HG02763 (cell line): ENCODE data around the gene HDHD3.
"Not testable (repeated sequence)": the region's sequence is repeated elsewhere in the genome, so short reads cannot be mapped to it uniquely, and the experiment has no call there.

Experiments
- ATAC-seq: cut with Tn5 transposase; IDR thresholded peaks from one replicate; pipeline ENCODE4 v1.9.1; 2021; ENCODE audit warnings: mild to moderate bottlenecking, moderate library complexity; ENCODE audit not compliant: unreplicated experiment

HDHD3 gene

DNA sequence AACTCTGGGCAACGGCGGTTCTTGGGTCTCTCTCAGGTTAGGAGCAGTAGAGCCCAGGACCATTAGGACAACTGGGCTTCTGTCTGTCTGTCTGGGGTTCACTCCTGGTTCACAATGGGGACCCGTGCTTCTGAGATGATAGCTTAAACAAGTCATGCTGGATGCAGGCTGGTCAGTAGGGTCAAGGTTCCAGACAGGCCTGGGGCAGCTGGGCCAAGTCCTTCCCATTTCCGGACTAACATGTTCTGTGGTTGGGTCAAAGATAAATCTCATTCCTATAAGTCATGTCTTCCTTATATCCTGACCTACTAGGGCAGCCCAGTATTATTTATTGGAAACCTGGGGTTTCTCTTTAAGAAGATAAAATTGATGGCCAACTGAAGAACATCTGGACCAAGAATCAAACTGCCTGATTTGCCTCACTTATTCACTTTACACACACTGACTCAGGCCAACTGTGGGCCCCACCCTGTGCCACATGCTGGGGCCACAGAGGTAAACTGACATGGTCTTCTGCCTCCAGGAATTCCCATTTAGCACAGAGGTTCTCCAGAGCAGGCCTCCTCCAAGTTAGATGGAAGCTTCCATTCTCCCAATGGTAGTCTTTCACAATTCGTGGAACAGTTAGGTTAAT, 8.3 kb downstream of the HDHD3 start:
- no peak for ATAC-seq

GRCh38 chr9:113365652-113366051, 11.1 kb downstream of the HDHD3 start:
- ATAC-seq = not testable (repeated sequence)

DNA sequence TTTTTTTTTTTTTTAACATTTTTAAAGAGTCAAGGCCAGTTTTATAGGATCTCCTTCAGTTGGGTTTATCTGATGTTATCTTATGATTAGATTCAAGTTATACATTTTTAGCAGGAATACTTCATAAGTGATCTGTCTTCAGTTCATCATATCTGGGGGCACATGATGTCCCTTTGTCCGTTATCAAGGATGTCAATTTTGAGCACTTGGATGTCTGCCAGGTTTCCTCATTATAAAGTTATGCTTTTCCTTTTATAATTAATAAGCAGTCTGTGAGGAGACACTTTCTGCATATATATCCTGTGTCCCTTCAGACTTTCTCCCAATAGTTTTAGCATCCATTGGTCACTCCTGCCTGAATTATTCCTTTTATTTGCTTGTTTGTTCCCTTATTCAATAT, 11.8 kb downstream of the HDHD3 start:
- ATAC-seq = no peak

DNA sequence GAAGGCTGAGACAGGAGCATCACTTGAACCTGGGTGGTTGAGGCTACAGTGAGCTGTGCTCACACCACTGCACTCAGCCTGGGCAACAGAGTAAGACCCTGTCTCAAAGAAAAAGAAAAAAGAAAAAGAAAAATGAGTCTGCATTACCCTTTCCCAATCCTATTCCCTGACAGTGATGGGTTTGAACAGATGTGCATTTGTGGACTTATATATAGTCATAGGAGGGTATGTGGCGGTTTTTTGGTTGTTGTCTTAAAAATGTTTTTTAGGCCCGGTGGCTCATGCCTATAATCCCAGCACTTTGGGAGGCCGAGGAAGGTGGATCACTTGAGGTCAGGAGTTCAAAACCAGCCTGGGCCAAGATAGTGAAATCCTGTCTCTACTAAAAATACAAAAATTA, 13.4 kb downstream of the HDHD3 start:
- no peak for ATAC-seq

GRCh38 chr9:113361304-113362018, 15.3 kb downstream of the HDHD3 start:
- ATAC-seq = no peak

GRCh38 chr9:113360242-113360842, 16.4 kb downstream of the HDHD3 start:
- ATAC-seq = no peak

GRCh38 chr9:113359385-113359784, 17.4 kb downstream of the HDHD3 start:
- no peak for ATAC-seq

DNA sequence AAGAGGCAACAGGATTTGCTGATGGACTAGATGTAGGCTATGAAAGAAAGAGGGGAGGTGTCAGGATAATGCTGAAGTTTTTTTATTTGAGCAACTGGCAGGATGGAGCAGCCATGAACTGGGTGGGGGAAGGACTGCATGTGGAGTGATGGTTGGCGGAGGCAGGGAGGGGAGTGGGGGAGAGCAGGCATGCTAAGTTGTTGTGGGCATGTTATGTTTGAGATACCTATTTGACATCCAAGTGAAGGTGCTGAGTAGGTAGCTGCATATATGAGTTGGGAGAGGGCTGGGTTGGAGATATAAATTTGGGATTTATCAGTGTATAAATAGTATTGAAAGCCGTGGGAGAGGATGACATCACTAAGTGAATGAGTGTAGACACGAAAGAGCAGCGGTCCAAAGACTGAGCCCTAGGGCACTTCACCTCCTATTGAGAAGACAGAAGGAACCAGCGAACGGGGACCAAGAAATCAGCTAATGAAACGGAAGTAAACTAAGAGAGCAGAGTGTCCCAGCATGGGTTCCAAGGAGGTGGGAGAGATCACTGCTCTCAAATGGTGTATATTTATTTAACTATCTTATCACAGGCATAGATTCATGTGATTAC, 20.0 kb downstream of the HDHD3 start:
- no peak for ATAC-seq

DNA sequence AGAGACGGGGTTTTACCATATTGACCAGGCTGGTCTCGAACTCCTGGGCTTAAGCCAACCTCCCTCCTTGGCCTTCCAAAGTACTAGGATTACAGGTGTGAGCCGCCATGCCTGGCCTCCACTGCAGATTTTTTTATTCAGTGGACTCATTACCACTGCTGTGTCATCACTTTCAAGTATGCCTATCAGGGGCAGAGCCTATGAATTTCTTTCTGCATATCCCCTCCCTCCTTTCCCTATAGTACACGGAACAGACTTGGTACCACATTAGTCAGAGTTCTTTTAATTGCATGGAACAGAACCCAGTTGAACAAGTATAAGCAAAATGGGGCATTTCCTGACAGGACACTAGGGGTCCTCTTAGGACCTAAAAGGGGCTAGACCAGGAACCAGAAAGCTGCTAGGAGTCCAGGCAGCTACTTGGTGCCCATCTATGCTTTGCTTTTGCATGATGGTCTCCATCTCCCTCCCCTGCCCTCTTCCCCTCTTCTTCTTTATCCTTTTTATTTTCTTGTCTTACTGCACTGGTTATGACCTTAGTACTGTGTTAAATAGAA, 21.7 kb downstream of the HDHD3 start:
- ATAC-seq = no peak

- ATAC-seq = no peak
These were observed 24.4 kb downstream of the HDHD3 start for GRCh38 chr9:113352411-113352810.

- no peak for ATAC-seq
These were observed 24.8 kb downstream of the HDHD3 start for GRCh38 chr9:113352006-113352405.

- ATAC-seq = no peak
These were observed 25.8 kb downstream of the HDHD3 start for GRCh38 chr9:113350937-113351336.

DNA sequence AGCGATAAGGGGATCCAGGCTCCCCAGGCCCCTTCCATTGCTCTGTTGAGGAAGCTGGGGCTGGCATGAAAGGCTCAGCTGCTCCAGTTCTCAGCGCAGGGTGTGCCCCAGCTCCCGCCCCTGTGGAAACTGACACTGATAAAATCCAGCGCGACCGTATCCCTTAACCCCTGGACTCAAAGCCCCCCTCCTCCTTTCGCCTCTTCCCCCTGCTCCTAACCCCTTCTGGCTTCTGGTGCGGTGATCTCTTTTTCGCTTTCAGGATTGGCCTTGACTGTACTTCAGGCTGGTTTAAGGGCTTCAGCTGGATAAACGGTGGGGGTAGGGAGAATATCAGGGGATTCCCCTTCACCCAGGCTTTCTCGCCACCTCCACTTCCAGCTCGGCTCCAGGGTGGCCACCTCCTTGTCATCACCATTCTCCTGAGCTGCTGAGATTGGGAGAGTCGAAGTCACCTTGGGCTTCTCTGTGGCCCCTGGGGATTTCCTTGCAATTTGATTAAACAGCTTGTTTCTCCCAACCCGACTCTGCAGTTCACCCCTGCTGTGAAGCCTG, 26.6 kb downstream of the HDHD3 start:
- ATAC-seq = no peak

DNA sequence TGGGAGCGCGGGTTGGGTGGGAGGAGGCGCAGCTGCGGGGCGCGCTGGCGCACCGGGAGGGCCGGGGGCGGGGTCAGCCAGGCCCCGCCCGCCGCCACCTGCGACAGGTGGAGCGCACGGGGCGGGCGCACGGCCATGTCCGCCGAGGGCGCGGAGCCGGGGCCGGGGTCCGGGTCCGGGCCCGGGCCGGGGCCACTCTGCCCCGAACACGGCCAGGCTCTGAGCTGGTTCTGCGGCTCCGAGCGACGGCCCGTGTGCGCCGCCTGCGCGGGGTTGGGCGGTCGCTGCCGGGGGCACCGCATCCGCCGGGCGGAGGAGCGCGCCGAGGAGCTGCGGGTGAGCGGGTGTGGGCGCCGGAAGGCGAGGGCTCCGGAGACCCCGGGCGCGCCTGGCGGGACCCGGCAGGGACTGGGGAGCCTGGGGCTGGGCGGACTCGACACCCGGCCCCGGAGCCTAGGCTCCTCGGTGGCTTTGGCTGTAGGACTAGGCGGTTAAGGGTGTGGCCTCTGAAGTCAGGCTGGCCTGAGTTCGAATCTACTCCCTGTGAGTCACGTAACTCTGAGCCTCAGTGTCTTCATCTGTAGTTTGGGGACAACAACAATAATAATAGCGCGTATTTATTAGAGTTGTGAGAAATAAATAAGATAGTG, 27.2 kb downstream of the HDHD3 start, which contains the start of gene BSPRY:
Gene BSPRY (plus strand): TSS at position 97 of the 650 bp plus-strand sequence. CDS start 39 bp downstream, at position 136.
- peak; percentile 37 for ATAC-seq

- no peak for ATAC-seq
These were observed 27.7 kb downstream of the HDHD3 start for GRCh38 chr9:113349066-113349444.

GRCh38 chr9:113348437-113348836, 28.3 kb downstream of the HDHD3 start:
- ATAC-seq = no peak

GRCh38 chr9:113345671-113346070, 31.1 kb downstream of the HDHD3 start:
- no peak for ATAC-seq

GRCh38 chr9:113345190-113345589, 31.6 kb downstream of the HDHD3 start:
- no peak for ATAC-seq

DNA sequence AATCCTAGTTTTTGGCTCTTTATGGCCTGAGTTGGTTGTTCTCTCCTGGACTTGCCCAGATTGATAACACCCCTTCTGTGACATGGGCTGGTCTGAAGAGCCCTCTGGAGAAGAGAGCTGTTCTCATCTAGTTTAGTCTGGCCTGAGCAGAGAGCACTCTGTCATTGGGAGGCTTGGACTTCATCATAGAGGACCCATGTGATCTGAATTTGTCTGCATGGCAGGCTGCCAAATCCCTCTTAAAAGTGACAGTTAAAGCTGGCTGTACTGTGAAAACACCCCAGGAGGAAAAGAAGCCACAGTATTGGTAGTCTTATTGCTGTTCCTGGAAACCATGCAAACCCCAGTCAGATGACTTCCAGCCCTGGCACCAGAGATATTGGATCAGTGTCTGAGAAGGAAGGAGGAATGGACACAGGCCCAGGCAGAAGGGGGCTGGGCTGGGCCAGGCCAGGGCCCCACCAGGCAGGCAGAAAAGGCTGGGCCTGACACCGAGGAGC, 33.0 kb downstream of the HDHD3 start:
- ATAC-seq = no peak

DNA sequence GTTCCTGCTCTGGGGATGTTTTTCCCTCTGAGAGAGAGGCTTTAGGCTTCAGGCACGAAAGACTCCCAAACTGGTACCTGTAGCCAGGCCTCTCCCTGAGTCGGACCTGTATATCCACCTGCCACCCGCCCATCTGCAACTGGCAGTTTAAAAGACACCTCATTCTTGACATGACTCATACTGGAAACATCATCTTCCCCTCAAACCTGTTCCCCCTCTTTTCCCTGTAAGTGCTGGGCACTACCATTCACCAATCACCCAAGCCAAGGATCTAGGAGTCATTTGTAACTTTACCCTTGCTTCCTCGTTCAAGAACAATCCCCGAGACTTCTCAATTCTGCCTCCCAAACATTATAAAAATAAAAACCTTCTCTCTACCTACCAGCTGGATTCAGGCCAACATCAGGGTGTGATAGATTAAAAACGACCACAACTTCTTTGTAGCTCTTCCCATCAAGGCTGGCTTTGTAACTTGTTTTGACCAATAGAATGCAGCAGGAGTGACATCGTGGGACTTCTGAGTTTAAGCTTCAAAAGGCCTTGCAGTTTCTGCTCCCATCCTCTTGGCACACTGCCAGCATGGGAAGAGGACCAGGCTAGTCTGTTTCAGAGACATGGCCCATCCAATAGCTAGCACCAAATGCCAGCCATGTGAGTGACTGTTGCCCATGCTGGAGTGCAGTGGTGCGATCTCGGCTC, 34.9 kb downstream of the HDHD3 start:
- no peak for ATAC-seq
